HG03159 (cell line): ENCODE results near the gene ADPRS.

Experiments used
- ATAC-seq: cut with Tn5 transposase; IDR thresholded peaks from one replicate; pipeline ENCODE4 v1.9.1; 2021; ENCODE audit warnings: mild to moderate bottlenecking, moderate library complexity; ENCODE audit not compliant: unreplicated experiment

Gene ADPRS

GRCh38 chr1:36107394-36107793 is 18.7 kb downstream of the ADPRS start:
- ATAC-seq: no peak

GRCh38 chr1:36108314-36108713 is 19.6 kb downstream of the ADPRS start:
- no peak for ATAC-seq

GRCh38 chr1:36109041-36109679 is 20.5 kb downstream of the ADPRS start:
- no peak for ATAC-seq

- no peak for ATAC-seq
Measured at GRCh38 chr1:36111151-36111550, 22.5 kb downstream of the ADPRS start.

- no peak for ATAC-seq
Measured at GRCh38 chr1:36112823-36113222, 24.1 kb downstream of the ADPRS start.

- no peak for ATAC-seq
Measured at GRCh38 chr1:36114371-36114770, 25.7 kb downstream of the ADPRS start.

GRCh38 chr1:36115200-36115669 is 26.5 kb downstream of the ADPRS start:
- ATAC-seq: no peak

GRCh38 chr1:36115931-36116330 is 27.2 kb downstream of the ADPRS start:
- no peak for ATAC-seq

GRCh38 chr1:36116901-36117300 is 28.2 kb downstream of the ADPRS start:
- ATAC-seq: no peak

GRCh38 chr1:36118447-36119204 is 29.9 kb downstream of the ADPRS start:
- no peak for ATAC-seq

GRCh38 chr1:36119456-36119855 is 30.8 kb downstream of the ADPRS start:
- no peak for ATAC-seq

GRCh38 chr1:36122062-36123030 is 33.7 kb downstream of the ADPRS start:
- ATAC-seq: no peak

GRCh38 chr1:36123356-36123755 is 34.7 kb downstream of the ADPRS start:
- ATAC-seq: no peak

- no peak for ATAC-seq
Measured at GRCh38 chr1:36124404-36125128, 35.9 kb downstream of the ADPRS start.

GRCh38 chr1:36125129-36125991 is 36.7 kb downstream of the ADPRS start, which contains the start of gene COL8A2:
Gene COL8A2 (minus strand): TSS chr1:36125222. CDS start chr1:36100242, 24,980 bp downstream.
- ATAC-seq: no peak

- no peak for ATAC-seq
Measured at GRCh38 chr1:36126005-36126716, 37.5 kb downstream of the ADPRS start.

GRCh38 chr1:36126797-36127500 is 38.3 kb downstream of the ADPRS start:
- no peak for ATAC-seq
